ENCODE results near the gene PTPRT.

Gene PTPRT

DNA sequence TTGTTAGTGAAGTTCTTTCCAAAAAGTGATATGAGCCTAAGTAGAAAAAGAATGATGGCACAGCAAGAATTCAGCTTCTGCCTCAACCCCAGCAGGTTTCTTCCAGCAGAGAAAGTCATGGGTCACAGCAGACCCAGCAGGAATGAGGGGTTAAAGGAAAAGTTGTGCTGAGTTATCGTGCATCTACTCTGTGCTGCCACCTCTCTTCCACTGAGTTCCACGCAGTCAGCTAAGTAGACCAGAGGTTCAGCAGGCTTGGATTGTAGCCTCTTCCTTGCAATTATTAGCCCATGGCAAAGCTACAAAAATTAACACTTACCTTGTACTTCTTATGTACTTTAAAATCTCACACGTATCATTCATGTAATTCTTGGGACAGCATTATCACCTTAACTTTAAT, 510.8 kb downstream of the PTPRT start:
- Histone ChIP-seq H3K4me1 (no peaks in the 10 kb centered on the region), H3K27ac (no peak overlapping the region), H3K27me3 (no peaks in the 10 kb centered on the region), H3K4me3 (no peak overlapping the region), H3K9me3 (no peaks in the 10 kb centered on the region), H3K36me3 (no peaks in the 10 kb centered on the region)
- TF ChIP-seq, protein P1, sequence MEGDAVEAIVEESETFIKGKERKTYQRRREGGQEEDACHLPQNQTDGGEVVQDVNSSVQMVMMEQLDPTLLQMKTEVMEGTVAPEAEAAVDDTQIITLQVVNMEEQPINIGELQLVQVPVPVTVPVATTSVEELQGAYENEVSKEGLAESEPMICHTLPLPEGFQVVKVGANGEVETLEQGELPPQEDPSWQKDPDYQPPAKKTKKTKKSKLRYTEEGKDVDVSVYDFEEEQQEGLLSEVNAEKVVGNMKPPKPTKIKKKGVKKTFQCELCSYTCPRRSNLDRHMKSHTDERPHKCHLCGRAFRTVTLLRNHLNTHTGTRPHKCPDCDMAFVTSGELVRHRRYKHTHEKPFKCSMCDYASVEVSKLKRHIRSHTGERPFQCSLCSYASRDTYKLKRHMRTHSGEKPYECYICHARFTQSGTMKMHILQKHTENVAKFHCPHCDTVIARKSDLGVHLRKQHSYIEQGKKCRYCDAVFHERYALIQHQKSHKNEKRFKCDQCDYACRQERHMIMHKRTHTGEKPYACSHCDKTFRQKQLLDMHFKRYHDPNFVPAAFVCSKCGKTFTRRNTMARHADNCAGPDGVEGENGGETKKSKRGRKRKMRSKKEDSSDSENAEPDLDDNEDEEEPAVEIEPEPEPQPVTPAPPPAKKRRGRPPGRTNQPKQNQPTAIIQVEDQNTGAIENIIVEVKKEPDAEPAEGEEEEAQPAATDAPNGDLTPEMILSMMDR (IDR thresholded peaks at IDR 0.05) = no peak
- DNase-seq = no peak
- intact Hi-C loops (cut with DNase I; ENCODE audit: low total_unique reads) = no loop called here

DNA sequence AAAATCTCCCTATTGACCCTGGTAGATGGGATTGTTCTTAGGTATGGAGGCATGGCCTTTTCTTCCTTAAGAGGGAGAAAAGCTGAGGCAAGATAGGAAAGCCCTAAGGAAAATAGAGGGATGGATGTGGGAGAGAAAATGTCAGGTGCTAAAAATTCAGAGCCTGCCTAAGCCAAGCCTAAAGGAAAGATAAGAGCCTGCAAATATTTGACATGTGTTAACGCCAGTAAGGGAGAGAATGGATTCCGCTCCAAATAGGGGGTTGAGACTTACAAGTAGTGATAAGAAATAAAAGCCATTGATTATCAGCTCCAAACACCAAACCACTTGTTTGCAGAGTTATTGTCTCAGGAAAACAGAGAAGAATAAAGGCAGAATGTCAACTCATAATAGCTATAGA, 533.6 kb downstream of the PTPRT start:
- intact Hi-C loops (cut with DNase I; ENCODE audit: low total_unique reads) = no loop called here
- TF ChIP-seq, protein P1 (IDR thresholded peaks at IDR 0.05) = no peak
- H3K27me3 ChIP-seq = no peaks in the 10 kb centered on the region
- H3K36me3 ChIP-seq = no peaks in the 10 kb centered on the region
- no peaks in the 10 kb centered on the region for H3K9me3 ChIP-seq
- no peak overlapping the region for H3K4me3 ChIP-seq
- no peak for DNase-seq
- no peak overlapping the region for H3K27ac ChIP-seq
- no peaks in the 10 kb centered on the region for H3K4me1 ChIP-seq

DNA sequence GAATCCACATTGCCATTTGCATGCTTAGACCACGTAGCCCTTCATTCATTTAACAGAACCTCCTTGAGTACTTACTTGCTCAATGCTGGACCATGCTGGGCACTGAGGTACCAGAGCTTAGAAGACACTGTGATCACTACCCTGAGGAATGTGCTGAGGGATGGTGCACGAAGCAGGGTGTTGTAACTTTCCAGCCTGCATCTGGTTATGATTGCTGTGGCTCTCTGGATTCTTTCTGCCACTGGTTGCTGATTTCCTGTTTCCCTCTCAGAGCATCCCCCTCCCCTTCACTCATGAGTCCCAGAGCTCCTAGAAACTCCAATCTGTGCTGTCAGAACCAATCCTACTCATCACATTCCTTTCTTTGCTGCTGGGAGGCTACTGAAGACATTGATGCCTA, 537.4 kb downstream of the PTPRT start:
- H3K27me3 ChIP-seq = no peaks in the 10 kb centered on the region
- no peaks in the 10 kb centered on the region for H3K9me3 ChIP-seq
- TF ChIP-seq, protein P1 (IDR thresholded peaks at IDR 0.05) = no peak
- no peak overlapping the region for H3K4me3 ChIP-seq
- no peaks in the 10 kb centered on the region for H3K36me3 ChIP-seq
- H3K4me1 ChIP-seq = no peaks in the 10 kb centered on the region
- intact Hi-C loops (cut with DNase I; ENCODE audit: low total_unique reads) = no loop called here
- DNase-seq = no peak
- no peak overlapping the region for H3K27ac ChIP-seq

GRCh38 chr20:42650191-42650746, 539.4 kb downstream of the PTPRT start:
- no peaks in the 10 kb centered on the region for H3K4me1 ChIP-seq
- TF ChIP-seq, protein P1 (IDR thresholded peaks at IDR 0.05) = no peak
- no peaks in the 10 kb centered on the region for H3K27me3 ChIP-seq
- intact Hi-C loops (cut with DNase I; ENCODE audit: low total_unique reads) = no loop called here
- no peaks in the 10 kb centered on the region for H3K9me3 ChIP-seq
- no peaks in the 10 kb centered on the region for H3K36me3 ChIP-seq
- H3K27ac ChIP-seq = no peak overlapping the region
- H3K4me3 ChIP-seq = no peak overlapping the region
- DNase-seq = no peak

DNA sequence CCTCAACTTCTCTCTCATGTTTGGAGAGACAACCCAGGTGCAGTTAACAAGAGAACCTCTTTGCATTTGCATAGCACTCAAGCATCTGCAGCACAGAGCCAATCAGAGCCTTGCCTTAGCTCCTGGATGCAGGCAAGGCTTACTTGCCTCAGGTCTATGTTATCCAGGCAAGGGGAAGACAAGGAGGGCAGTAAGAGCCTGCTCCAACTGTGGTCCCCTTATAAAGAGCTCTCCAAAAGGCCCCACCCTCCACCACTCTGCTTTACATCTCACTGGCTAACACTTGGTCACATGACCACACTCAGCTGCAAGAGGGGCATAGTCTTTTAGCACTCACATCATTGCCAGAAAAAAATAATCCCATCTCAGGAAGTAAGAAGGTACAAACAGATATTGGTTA, 540.0 kb downstream of the PTPRT start:
- H3K27ac ChIP-seq = no peak overlapping the region
- intact Hi-C loops (cut with DNase I; ENCODE audit: low total_unique reads) = no loop called here
- H3K4me3 ChIP-seq = no peak overlapping the region
- DNase-seq = no peak
- TF ChIP-seq, protein P1 (IDR thresholded peaks at IDR 0.05) = no peak
- no peaks in the 10 kb centered on the region for H3K27me3 ChIP-seq
- H3K9me3 ChIP-seq = no peaks in the 10 kb centered on the region
- no peaks in the 10 kb centered on the region for H3K4me1 ChIP-seq
- no peaks in the 10 kb centered on the region for H3K36me3 ChIP-seq

DNA sequence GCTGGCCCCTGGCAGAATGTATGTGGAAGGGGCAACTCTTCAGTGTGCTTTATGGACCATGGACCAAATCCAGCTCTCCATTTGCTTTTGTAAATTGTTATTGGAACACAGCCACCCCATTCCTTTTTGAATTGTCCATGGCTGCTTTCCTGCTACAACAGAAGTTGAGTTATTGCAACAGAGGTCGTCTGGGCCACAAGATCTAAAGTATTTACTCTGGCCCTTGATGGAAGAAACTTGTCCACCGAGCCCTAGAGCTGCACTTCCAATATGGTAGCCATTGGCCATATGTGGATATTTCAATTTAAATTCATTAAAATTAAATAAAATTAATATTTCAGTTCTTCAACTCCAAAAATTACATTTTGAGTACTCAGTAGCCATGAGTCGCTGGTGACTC, 543.5 kb downstream of the PTPRT start:
- no peak for DNase-seq
- no peaks in the 10 kb centered on the region for H3K4me1 ChIP-seq
- no peaks in the 10 kb centered on the region for H3K27me3 ChIP-seq
- no peak overlapping the region for H3K27ac ChIP-seq
- H3K9me3 ChIP-seq = no peaks in the 10 kb centered on the region
- no peaks in the 10 kb centered on the region for H3K36me3 ChIP-seq
- intact Hi-C loops (cut with DNase I; ENCODE audit: low total_unique reads) = no loop called here
- TF ChIP-seq, protein P1 (IDR thresholded peaks at IDR 0.05) = no peak
- H3K4me3 ChIP-seq = no peak overlapping the region
